Femur (tissue), 1 donor: ENCODE results near the gene FRMD4A.
"Not testable (repeated sequence)": the region's sequence is repeated elsewhere in the genome, so short reads cannot be mapped to it uniquely, and the experiment has no call there.

ENCODE experiments used
- DNase-seq: peaks from one replicate; pipeline ENCODE4 v3.0.0-alpha.2; 2017

FRMD4A gene

DNA sequence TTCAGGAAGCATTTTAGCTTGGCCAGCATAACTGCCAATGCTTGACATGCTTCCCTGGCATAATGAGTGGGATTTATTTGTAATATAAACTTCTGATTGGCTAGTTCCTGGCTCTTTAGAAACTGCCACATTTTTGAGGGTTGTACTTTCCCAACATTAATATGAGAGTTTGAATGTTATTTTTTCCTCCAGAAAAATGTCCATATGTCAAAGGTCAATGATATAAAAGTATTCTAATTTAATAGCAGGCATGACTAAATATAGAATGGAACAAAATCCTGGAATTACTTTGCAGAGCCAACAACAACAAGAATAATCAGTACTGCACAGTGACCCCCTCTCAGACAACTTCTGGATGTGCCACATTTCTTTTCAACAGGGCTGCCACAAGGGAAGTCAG is 391.3 kb downstream of the FRMD4A start:
- DNase-seq = no peak

DNA sequence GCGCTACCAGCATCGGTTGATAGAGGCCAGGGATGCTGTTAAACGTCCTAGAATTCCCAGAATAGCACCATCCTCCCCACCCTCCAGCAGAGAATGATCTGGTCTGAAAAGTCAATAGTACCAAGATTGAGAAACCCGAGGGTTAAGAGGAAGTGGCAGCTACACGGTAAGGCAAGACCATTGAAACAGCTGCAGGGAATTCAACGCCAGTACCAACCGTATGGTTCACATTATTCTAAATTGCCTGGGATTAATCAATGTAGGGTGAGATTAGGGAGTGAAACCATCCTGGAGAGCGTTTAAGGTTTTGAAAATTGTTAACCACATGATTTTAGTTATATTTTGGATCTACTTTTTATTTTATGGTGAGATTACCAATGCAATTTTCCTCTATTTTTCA is 391.8 kb downstream of the FRMD4A start:
- DNase-seq = no peak

DNA sequence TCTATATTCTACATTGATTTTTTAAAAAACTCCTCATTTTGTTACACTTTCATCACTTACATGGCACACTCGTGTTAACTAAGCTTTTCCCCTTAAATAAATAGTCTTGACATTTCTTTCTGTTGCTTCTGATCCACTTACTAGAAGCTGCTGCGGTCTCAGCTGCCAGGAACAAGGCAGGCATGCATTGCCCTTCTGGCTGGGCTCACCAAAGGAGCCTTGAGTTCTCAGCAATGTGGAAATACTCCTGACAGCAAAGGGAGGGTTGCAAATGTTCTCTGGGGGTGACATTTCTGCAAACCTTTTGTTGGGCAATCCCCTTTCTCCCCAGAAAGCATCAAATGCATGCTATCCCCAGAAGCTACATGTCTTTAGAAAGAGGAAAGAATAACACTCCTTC is 393.9 kb downstream of the FRMD4A start:
- DNase-seq = no peak

DNA sequence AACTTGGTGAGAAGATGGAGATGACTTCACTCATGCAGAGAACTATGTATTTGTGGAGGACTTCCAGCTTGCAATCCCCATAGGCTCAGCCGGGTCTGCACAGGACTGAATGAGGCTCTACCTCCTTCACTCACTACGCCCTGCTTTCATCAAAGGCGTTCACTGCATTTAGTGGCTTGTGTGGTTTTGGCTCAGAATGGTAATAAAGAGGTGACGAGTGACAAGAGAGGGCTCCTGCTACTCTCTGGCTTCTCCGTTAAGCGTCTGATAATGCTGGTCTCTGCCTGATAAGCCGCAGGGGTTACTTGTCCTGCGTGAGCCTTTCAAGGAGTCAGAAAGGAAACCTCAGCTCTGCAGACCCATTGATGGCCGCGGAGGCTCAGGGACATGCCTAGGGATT is 400.6 kb downstream of the FRMD4A start:
- DNase-seq = peak; percentile 50

DNA sequence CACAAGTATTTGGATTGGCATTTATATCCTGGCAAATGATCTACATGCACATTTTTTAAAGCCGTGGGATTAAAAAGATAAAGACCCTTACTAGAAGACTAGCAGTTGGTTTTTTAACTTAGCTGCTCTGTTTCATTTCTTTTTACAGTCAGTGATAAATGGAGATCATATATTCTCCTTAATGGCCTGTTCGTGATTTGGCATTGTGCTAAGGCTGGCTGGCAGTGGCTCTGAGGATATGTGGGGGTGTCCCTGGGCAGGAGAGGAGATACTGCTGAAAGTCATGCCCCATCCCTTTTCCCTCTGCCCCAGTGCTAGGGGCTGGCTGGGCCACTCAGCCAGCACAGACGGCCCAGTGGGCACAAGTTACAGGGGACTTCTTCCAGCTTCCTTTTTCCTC is 402.3 kb downstream of the FRMD4A start:
- DNase-seq = no peak

DNA sequence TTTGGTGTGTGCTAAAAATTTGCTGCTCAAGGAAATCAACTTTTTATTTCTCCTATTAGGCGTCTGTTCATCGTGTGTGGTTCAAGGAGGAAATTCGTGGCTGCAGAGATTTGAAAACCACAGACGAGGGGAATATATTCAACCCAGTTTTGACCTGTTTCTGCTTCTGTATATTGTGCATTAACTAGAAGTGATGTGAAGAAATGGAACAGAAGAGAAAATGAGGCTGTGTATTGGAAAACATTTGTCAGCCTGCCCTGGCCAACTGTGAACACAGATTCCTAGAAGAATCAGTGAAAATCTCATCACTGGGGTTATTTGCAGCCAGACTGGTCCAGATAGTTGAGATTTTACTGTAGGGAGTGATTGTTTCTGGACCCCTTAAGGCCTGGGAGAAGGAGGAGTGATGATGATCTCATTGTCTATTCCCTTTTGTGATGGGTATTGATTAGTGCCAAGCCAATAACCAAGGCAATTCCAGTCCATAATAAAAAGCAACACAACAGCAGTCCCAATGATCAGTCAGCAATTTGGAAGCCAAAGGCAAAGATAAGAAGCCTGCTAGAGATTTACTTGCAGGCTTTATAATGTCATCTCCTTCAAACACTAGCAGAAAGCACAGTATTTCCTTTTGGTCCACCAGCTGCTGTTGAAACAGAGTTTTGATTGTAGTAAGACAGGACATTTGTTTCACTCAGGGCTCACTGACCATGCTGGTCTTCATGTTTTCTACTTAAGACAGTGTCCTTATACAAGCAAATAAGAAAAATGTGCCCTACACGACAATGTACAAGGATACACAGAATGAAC is 404.5 kb downstream of the FRMD4A start:
- no peak for DNase-seq

DNA sequence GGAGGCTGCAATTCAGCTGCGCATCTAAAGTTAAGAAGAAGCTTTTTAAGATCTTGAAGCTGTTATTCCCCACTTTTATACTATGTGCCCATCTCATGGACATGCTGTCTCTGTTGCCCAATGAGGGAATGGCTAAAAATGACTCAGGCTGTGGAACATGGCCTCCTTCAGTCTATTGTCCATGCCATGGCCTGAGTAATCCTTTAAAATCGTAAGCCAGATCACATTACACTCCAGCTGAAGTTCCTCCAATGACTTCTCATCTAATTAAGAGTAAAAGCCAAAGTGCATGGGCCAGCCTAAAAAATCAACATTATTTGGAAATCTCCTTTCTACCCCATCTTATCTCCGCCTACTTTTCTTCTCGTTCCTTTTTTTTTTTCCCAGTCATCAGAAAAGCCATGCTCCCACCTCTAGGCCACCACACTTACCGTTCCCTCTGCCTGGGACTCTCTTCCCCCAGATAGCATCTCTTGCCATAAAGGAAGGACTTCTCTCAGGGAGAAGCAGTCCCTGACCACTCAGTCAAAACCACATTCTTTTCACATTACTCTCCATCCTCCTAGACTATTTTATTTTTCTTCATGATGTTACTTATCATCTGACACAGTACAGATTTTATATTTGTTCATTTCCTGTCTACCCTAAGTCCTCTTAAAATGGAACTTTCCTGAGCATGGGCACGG is 406.5 kb downstream of the FRMD4A start:
- no peak for DNase-seq

DNA sequence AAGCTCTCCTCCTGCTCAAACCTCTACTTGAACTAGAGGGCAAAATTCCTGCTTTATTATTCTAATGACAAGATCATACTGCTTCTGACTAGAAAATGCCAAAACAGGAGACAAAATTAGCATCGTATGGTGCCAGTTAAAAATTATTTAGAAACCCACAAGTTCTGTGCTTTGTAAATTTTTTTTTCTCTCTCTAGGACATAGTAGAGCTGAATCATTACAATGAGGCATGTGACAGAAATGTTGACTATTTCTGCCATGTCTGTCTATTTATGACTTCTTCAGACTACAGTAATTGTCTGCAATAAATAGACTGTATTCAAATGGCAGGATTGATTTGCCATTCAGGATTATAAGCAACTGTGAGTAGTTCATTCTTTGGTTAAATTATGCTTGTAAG is 408.1 kb downstream of the FRMD4A start:
- no peak for DNase-seq

DNA sequence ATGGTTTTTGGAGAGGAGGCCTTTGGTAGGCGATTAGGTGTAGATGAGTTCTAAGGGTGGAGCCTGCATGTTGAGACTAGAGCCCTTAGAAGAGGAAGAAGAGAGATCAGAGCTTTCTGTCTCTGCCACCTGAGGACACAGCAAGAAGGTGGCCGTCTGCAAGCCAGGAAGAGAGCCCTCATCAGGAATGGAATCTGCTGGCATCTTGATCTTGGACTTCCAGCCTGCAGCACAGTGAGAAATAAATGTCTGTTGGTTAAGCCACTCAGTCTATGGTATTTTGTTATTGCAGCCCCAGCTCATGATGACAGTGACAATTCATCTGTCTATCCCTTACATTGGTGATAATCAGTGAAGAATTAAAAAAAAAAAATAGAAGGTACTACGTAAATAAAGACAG is 408.8 kb downstream of the FRMD4A start:
- DNase-seq = no peak

DNA sequence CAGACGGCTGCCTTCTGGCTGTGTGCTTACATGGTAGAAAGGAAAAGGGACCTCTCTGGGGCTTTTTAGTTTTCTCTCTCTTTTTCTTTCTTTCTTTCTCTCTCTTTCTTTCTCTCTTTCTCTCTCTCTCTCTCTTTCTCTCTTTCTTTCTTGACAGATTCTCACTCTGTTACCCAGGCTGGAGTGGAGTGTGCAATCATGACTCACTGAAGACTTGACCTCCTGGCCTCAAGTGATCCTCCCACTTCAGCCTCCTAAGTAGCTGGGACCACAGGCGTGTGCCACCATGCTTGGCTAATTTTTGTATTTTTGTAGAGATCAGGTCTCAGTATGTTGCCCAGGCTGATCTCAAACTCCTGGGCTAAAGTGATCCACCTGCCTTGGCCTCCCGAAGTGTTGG is 409.6 kb downstream of the FRMD4A start:
- DNase-seq = not testable (repeated sequence)

DNA sequence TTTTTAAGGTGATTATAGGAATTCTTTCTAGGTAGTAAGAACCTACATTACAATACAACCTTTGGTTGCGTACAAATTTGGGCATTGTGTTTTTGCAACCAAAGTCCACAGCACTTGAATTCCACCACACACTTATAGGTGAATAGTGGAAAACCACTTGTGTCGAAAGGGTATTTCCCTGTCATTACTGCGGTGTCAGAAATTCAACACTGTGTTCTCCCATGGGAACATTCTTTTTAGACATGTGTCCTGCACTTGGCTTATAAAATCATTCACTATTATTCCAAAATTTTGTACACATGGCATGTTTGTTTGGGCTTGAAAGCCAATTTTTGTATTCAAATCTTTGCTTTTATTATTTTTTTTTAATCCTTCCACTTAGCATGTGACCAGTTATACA is 410.3 kb downstream of the FRMD4A start:
- no peak for DNase-seq

DNA sequence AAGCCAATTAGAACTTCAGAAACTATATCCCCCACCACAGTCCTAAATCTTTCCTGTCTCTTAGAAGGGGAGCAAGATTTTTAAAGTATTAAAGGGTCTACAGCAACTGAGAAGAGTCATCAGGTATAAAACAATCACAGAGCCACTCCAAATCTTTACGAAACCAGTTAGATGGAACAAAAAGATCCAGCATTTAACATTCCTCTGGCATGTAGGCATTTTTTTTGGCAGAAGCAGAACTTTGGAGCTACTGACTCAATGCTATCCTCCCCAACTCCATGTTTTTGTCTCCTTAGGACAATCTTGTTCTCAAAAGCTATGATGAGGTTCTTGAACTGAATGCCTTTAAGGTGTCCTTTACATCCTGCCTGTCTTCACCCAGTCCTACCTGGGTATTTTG is 410.7 kb downstream of the FRMD4A start:
- no peak for DNase-seq

DNA sequence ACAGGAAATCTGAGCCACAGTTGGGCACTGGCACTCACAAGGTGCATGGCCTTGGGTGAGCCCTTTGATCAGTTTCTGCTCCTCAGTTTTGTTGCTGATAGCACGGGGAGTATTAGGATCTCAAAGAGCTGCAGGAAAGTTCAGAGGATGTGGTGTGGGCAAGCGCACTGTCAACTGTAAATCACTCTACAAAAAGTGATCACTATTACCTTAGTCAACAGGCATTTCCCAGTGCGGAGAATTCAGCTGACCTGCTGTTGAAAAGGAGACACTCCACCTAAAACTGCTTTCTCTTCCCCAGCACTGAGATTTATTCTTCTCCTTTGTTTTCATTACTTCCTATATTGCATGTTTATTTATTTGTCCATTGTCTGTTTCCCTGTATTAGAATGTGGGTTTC is 412.9 kb downstream of the FRMD4A start:
- DNase-seq = no peak

DNA sequence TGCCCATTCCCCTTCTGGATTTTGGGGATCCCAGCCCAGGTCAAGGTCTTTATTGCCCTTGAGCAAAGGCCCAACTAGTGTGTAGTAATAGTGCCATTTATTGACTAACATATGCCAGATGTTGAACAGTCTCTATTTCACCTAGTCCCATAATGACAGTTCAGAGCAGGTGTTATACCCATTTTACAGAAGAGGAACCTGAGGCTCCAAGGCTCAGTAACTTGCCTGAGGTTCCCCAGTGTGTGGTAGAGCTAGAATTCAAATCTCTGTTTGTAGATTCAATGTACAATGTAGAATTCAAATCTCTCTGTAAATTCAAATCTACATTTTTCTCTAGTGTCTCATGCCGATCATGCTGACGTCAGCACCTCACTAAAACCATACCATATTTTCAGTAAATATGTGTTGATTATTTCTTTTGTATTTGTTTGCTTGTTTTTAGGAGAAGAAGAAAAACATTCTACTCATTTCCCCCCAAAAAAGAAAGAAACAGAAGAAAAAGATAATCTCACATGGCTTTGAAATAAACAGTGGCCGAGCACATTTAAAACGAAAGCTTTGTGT is 414.3 kb downstream of the FRMD4A start:
- DNase-seq = no peak

DNA sequence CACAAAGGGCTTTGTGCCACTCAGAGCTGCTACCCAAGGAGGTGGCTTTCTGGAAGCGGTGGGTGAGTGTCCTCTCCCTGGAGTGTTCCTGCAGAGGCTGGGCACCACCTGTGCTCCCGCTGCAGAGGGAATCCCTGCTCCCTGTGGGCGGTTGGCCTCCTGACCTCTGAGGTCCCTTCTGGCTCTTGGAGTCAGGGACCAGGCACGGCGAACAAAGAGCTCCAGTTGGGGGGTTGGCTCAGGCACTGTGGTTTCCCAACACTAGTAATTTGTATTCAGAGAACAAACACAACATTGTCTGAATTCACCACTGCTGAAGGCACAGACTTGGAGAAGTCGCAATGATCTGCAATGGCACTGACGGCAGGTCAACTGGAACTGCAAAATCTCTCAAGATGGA is 415.0 kb downstream of the FRMD4A start:
- DNase-seq = peak; percentile 45

DNA sequence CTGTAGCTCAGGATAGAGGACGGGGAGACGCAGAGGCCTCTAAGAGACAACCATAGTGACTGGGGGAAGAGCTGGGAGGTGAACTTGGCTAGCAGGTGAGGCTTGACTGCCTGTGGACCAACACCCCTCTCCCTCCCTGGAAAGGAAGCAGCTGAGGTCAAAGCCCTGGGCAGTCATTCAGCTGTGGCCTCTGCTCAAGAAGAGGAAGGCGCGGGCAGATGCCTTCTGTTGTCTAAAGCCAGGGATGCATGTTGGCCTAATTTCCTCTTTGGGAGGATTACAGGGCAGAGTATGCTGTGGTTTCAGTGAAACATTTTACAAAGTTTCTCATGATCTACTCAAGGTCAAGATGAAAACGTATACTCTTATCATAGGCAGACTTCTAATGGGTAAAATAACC is 416.8 kb downstream of the FRMD4A start:
- DNase-seq = peak; percentile 53

DNA sequence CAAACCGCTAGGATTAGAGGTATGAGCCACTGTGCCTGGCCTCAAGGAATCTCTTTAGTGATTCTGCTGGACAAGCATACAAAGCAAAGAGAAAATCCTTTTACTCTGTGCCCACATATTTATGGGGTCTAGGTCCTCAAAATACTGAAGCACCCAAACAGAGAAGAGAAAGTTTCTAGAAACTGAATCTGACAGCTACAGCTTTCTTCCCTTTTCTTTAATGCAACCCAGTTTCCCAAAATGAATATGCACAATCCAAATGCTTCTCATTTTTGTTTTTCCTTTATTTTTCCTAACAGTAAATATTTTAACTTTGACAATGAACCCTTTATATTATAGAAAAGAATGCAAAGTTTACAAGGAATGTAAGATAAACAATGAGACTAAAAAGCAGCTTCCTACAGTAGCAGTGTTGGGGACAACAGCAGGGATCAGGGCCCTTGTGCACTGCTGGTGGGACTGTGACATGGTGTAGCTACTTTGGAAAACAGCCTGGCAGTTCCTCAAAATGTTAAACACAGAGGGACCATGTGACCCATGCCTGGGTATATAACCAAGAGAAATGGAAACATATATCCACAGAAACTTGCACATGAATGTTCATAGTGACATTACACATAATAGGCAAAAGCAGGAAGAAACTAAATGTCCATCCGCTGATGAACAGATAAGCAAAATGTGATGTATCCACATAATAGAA is 418.8 kb downstream of the FRMD4A start:
- no peak for DNase-seq

DNA sequence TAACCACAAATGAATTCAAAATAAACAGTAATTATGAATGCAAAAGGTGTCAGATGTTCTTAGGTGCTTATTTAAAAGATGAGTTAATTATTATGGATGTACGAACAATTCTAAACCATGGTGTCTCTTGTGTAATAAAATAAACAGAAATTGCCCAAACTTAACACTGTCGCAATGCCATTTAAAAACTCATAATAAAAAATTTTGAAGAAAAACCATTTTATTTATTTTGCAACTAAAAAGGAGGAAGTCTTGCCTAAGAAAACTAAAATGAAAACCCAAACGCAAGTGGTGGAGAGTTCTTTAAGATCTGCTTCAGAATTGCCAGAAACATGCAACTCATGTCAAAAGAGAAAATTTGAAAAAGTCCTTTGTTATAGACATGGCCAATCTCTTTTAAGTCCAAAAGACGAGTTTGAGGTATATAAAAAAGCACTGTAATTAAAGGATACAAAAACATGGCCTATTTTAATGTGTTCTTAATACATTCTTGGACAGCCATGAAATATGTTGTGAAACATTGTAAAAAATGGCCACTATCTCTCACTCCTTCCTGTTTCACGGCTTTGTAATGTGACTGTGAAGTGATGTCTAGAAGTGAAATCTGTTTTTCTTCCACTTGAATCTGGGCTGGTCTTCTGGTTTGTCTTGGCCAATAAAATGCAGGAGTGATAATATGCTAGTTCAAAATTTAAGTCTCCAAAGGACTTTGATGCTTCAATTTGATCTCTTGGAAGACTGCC is 421.0 kb downstream of the FRMD4A start:
- DNase-seq = no peak

DNA sequence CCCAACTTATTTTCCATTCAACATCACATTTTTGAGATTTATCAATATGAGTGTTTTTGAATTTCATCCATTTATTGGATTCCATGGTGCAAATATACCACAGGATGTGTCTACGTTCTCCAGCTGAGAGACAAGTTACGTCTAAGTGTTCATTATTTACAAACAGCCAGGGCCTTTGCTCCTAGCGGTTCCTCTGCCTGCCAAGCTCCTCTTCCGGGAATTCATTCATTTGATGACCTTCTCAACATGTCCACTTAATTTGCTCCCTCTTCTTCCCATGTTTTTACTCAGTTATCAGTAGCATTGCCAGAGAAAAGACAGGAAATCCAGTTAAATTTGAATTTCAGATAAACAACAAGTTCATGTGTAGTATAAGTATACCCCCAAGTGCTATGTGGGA is 422.2 kb downstream of the FRMD4A start:
- no peak for DNase-seq

DNA sequence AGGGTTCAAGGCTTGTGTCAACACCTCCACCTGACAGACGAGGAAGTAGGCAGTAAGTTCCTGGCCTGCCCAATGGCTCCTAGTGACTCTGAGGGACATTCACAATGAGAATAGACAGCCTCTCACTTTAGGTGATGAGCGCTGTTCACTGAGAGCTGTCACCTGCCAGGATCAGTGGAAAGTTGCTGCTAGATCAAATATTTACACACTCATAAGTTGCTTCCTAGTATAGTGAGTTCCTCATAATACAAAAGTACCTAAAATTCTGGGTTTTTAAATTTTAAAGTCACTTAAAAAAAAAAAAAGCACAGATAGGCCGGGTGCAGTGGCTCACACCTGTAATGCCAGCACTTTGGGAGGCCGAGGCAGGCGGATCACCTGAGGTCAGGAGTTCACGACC is 423.2 kb downstream of the FRMD4A start:
- no peak for DNase-seq

DNA sequence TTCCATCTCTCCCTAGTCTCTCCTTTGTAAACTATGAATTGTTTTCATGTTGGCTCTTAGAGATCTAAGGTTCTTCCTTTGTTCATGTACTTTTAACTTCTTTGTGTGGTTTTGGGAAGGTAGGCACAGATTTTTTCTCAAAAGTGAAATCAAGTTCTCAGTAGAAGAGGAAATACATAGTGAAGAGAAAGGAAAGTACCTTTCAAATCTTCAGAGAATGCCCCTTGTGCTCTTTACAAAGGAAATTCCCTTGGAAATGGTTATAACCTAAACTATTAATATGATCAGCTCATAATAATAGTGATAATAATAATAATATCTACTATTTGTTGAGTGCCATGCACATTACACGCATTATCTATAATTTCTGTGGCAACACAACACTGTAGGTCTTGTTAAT is 425.4 kb downstream of the FRMD4A start:
- no peak for DNase-seq

DNA sequence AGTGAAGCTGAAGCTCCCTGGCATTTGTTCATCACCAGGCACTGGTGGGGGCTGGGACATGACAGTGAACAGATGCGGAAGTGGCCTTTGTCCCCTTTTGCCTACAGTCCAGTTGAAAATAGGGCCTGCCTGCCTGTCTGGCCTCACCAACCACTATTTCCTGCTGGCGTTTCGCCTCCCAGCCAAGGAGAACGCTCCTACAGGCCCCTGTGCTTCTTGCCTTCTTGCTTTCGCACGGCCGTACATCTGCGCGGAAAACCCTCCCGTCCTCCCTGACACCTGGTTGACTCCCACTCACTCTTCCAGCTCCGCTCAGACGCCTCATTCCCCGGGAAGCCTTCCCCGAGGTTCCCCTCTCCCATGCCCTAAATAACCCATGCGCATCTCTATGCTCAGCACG is 426.7 kb downstream of the FRMD4A start:
- DNase-seq = no peak
